Neural crest cell (in vitro differentiated cells): ENCODE data around the gene VSTM1. TPM values are rescaled to one million over a fixed set of nuclear protein-coding genes. Genes with fewer than 3 reads are reported as not detected.

Experiments used
- DNase-seq: peaks from one replicate; pipeline ENCODE4 v3.0.0; 2021; ENCODE audit warnings: low read depth, mixed read lengths, low spot score
- H3K27ac Mint-ChIP-seq: one replicate; pipeline ENCODE4 v1.8.0; 2021; ENCODE audit warnings: mild to moderate bottlenecking, mixed read lengths; ENCODE audit not compliant: unreplicated experiment
- H3K27me3 Mint-ChIP-seq: 2 replicates; pipeline ENCODE4 v1.8.0; 2021; ENCODE audit warnings: low read depth, mild to moderate bottlenecking, mixed read lengths
- H3K36me3 Mint-ChIP-seq: 2 replicates; pipeline ENCODE4 v1.8.0; 2021; ENCODE audit warnings: low read depth, mild to moderate bottlenecking, mixed read lengths
- H3K4me1 Mint-ChIP-seq: 2 replicates; pipeline ENCODE4 v1.8.0; 2021; ENCODE audit warnings: mixed read lengths
- H3K4me3 Mint-ChIP-seq: one replicate; pipeline ENCODE4 v1.8.0; 2021; ENCODE audit warnings: mild to moderate bottlenecking, mixed read lengths
- H3K9me3 Mint-ChIP-seq: 2 replicates; pipeline ENCODE4 v1.8.0; 2021; ENCODE audit warnings: mixed read lengths
- total RNA-seq: library from RNA; stranded (reverse); gene quantifications from 2 replicates; pipeline ENCODE4 v1.2.1, GENCODE V29; 2021
- TF ChIP-seq, protein P1 (sequence below): fragments of 200-600 bp; sonication (generic); conservative IDR thresholded peaks from 2 replicates; pipeline ENCODE4 v1.5.0; 2021; ENCODE audit warnings: antibody characterized with exemption, mild to moderate bottlenecking

The VSTM1 gene
- total RNA-seq, 1 donor from 2014 or later: not detected

DNA sequence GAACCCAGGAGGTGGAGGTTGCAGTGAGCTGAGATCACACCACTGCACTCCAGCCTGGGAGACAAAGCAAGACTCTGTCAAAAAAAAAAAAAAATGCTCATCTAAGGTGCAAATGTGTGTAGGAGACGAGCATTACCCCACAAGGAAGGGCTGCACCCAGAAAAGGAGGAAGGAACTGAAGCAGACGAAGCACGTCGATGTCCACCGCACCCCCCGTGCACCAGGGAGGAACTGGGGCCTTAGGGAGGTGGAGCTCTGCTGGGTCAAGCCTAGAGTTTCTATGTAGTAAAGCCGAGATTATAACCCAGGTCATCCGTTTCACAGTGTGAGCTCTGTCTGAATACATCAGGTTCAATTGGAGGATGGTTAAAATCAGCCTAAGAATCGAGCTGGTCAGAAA is 1.1 kb downstream of the VSTM1 start:
- DNase-seq: no peak
- Mint-ChIP-seq H3K27ac (no peak overlapping the region), H3K4me3 (no peak overlapping the region), H3K9me3 (no peaks in the 10 kb centered on the region), H3K4me1 (peaks cover 6% of the 10 kb centered on the region), H3K36me3 (no peaks in the 10 kb centered on the region), H3K27me3 (no peaks in the 10 kb centered on the region)
- TF ChIP-seq, protein P1, sequence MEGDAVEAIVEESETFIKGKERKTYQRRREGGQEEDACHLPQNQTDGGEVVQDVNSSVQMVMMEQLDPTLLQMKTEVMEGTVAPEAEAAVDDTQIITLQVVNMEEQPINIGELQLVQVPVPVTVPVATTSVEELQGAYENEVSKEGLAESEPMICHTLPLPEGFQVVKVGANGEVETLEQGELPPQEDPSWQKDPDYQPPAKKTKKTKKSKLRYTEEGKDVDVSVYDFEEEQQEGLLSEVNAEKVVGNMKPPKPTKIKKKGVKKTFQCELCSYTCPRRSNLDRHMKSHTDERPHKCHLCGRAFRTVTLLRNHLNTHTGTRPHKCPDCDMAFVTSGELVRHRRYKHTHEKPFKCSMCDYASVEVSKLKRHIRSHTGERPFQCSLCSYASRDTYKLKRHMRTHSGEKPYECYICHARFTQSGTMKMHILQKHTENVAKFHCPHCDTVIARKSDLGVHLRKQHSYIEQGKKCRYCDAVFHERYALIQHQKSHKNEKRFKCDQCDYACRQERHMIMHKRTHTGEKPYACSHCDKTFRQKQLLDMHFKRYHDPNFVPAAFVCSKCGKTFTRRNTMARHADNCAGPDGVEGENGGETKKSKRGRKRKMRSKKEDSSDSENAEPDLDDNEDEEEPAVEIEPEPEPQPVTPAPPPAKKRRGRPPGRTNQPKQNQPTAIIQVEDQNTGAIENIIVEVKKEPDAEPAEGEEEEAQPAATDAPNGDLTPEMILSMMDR: no peak

DNA sequence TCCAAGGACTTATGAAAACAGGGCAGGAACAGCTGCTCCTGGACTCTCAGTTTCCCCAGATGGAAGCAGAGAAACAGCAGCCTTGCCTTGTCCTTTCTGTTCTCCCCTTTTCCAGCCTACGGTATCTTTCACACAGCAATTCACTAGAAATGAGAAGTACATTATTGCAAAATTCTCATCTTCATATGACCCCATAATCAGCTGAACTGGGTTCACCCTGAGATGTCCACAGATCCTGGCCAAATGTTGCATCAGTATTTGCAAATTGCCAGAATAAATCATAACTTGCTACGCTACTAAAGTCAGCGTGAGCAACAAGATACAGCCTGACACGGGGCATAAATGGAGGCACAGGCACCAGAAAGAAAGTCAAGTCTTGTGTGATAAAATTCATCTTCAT is 16.1 kb downstream of the VSTM1 start:
- Mint-ChIP-seq H3K36me3 (no peaks in the 10 kb centered on the region), H3K4me3 (no peak overlapping the region), H3K4me1 (no peaks in the 10 kb centered on the region), H3K27ac (no peak overlapping the region), H3K27me3 (peaks cover 47% of the 10 kb centered on the region), H3K9me3 (peaks cover 2% of the 10 kb centered on the region)
- DNase-seq: no peak
- TF ChIP-seq, protein P1: no peak

DNA sequence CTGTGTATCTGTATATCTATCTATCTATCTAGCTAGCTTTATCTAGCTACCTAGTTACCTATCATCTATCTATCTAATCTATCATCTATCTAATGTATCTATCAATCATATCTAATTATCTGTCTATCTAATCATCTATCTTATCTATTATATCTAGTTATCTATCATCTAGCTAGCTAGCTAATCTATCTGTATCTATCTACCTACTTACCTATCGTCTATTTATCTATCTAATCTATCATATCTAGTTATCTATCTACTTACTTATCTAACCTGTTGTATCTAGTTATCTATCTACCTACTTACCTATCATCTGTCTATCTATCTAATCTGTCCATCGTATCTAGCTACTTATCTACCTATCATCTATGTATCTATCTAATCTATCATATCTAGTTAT is 17.9 kb downstream of the VSTM1 start:
- H3K4me3 Mint-ChIP-seq: no peak overlapping the region
- TF ChIP-seq, protein P1: no peak
- no peaks in the 10 kb centered on the region for H3K36me3 Mint-ChIP-seq
- DNase-seq: no peak
- H3K27ac Mint-ChIP-seq: no peak overlapping the region
- H3K4me1 Mint-ChIP-seq: no peaks in the 10 kb centered on the region
- no peaks in the 10 kb centered on the region for H3K9me3 Mint-ChIP-seq
- H3K27me3 Mint-ChIP-seq: peaks cover 49% of the 10 kb centered on the region

DNA sequence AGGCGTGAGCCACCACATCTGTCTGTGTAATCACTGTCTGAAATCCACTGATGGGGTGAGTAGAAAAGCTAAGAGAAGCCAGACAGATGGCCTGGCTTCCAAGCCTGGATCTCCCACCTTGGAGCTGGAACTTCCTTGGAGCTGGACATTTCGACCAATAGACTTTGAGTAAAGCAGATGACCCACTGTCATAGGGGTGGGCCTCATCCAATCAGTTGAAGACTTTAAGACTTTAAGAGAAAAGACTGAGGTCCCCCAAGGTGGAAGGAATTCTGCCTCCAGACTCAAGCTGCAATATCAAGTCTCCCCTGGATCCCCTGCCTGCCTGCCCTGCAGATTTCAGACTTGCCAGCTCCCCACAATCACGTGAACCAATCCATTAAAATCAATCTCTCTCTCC is 20.7 kb downstream of the VSTM1 start:
- H3K4me1 Mint-ChIP-seq: no peaks in the 10 kb centered on the region
- no peaks in the 10 kb centered on the region for H3K36me3 Mint-ChIP-seq
- H3K27me3 Mint-ChIP-seq: peaks cover 38% of the 10 kb centered on the region
- TF ChIP-seq, protein P1: no peak
- no peak overlapping the region for H3K27ac Mint-ChIP-seq
- no peak overlapping the region for H3K4me3 Mint-ChIP-seq
- DNase-seq: no peak
- H3K9me3 Mint-ChIP-seq: peaks cover 2% of the 10 kb centered on the region

DNA sequence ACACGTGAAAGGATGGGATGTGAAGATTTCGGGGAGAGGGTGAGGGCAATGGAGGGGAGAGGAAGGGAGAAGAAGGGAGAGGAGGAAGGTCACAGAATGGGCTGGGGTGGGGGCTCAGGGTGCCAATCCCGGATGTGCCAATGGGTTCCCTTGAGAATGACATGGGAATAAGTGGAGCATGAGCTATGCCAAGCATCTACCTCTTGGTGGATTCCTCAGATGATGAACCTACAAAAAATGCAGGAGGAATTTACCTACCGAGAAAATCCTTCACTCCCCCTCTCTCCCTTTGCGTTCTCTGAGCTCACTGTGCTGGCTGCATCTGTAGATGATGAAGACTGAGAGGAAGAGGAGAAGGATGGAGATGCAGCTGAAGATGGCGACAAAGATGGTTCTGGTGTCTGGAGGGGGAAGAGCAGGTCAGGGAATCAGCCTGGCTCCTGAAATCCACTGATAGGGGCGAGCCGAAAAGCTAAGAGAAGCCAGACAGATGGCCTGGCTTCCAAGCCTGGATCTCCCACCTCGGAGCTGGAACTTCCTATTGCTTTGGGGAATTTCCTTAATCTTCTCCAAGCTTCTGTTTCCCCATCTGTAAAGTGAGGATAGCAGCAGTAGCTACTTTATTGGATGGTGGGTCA is 21.6 kb downstream of the VSTM1 start:
- TF ChIP-seq, protein P1: no peak
- Mint-ChIP-seq H3K9me3 (peaks cover 2% of the 10 kb centered on the region), H3K4me1 (no peaks in the 10 kb centered on the region), H3K4me3 (no peak overlapping the region), H3K27me3 (peaks cover 38% of the 10 kb centered on the region), H3K36me3 (no peaks in the 10 kb centered on the region), H3K27ac (no peak overlapping the region)
- DNase-seq: no peak
